Esophagus muscularis mucosa (tissue), 3 donors: Measurements from ENCODE around the gene MT1E.

Experiments used
- EP300 ChIP-seq: sonication (generic); formaldehyde crosslinking; IDR thresholded peaks from one replicate; pipeline ENCODE4 v1.6.1; 2017; ENCODE audit warnings: antibody characterized with exemption
- POLR2AphosphoS5 ChIP-seq, 2 donors: sonication (generic); formaldehyde crosslinking; IDR thresholded peaks; one replicate each; pipeline ENCODE4 v1.6.1; 2017; ENCODE audit warnings: antibody characterized with exemption in 2 of 2

DNA sequence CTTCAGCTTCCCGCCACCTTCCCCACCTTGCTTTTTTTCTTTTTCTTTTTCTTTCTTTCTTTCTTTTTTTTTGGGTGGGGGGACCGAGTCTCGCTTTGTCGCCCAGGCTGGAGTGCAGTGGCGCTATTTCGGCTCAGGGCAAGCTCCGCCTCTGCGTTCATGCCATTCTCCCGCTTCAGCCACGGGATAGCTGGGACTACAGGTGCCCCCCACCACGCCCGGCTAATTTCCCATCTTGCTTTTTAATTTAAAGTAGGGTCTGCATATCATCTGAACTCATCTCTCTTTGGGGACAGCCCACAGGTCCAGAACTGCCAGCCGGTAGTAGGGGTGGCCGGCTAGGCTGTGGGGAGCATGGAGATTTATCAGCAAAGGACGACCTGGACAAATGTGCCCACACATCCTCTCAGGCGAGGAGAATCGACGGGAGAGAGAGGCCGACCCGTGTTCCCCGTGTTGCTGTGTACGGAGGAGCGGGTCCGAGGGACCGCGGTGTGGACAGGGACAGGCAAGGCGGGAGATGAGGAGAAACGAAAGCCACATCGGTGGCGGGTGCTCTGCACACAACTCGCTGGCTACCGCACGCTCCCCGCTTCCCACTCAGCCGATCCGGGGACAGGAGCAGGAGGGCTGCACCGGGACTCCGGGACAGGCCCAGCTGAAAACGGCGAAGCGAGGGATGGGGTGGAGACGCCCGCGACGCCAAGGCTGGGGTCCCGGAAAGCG is 9.3 kb downstream of the MT1E start:
- no peak for TF ChIP-seq POLR2AphosphoS5 (IDR thresholded peaks at IDR 0.05)
- no peak for TF ChIP-seq EP300
